ENCODE data around the gene PROM2.

PROM2 gene

DNA sequence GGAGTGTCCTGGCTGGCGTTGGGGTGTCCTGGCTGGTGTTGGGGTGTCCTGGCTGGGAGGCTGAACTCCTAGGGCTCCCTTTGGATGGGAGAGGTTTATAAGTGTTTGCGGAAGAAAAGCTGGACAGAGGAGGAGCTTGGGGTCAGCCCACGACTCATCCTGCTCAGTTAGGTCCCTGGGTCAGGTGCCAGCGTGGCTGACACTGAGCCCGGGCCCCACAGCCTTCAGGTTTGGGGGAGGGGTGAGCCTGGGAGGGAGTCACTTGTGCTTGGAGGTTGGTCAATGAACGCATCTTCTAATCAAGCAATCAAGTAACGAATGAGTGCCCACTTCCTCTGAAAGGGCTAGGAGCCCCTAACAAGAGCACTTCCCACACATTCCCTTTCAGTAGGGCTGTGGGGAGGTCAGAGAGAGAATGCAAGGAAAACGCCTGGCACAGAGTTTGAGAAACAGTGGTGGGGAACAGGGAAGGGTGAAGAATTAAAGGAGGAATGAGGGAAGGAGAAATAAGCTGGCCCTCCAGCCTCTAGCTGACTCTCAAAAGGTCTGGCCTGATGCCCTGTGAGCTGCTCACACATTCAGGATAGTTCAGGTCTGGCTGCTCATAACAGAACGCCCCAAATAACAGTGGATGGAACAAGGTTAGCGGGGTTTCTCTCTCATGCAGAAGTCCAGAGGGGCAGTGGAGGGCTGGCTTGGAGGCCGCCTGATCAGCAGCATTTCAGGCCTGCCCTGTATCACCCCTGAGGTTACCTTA is 23.6 kb downstream of the PROM2 start:
- DNase-seq (ENCODE audit: extremely low read depth, low read depth): no peak
- TF ChIP-seq, protein P1, sequence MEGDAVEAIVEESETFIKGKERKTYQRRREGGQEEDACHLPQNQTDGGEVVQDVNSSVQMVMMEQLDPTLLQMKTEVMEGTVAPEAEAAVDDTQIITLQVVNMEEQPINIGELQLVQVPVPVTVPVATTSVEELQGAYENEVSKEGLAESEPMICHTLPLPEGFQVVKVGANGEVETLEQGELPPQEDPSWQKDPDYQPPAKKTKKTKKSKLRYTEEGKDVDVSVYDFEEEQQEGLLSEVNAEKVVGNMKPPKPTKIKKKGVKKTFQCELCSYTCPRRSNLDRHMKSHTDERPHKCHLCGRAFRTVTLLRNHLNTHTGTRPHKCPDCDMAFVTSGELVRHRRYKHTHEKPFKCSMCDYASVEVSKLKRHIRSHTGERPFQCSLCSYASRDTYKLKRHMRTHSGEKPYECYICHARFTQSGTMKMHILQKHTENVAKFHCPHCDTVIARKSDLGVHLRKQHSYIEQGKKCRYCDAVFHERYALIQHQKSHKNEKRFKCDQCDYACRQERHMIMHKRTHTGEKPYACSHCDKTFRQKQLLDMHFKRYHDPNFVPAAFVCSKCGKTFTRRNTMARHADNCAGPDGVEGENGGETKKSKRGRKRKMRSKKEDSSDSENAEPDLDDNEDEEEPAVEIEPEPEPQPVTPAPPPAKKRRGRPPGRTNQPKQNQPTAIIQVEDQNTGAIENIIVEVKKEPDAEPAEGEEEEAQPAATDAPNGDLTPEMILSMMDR (IDR thresholded peaks at IDR 0.05; ENCODE audit: low read depth, low read length): no peak

DNA sequence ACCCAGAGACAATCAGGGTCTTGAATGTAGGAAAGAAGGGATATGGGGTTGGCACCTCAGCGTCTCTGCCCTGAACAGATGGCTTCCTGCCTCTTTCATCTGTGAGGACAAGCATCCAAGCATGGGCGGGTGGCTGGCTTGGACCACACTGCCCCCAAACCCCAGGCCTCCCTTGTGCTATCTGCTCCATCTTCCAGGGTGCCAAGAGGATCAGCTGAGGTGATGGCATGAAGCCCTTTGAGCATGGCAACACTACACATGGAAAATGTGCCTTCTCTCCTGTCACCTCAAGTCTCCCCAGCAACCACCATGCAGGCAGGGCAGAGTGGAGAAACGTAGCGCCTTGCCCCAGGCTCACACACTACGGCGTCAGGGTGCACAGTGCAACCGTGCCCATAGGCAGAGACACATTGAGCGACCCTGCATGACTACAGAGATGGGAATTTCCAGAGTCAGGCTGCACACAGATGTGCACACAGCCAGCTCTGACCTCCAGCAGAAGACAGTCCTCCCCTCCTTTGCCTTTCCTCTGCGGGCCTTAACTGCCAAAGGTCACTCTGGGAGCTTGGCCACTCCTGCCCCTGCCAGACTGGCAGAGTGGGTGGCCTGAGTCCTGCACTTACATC is 24.4 kb downstream of the PROM2 start:
- TF ChIP-seq, protein P1 (IDR thresholded peaks at IDR 0.05; ENCODE audit: low read depth, low read length): no peak
- DNase-seq (ENCODE audit: extremely low read depth, low read depth): no peak

GRCh38 chr2:95299961-95300360 is 25.7 kb downstream of the PROM2 start:
- DNase-seq (ENCODE audit: extremely low read depth, low read depth): no peak
- TF ChIP-seq, protein P1 (IDR thresholded peaks at IDR 0.05; ENCODE audit: low read depth, low read length): no peak

- TF ChIP-seq, protein P1 (IDR thresholded peaks at IDR 0.05; ENCODE audit: low read depth, low read length): no peak
- no peak for DNase-seq (ENCODE audit: extremely low read depth, low read depth)
Observed at GRCh38 chr2:95300450-95300849, 26.2 kb downstream of the PROM2 start.

GRCh38 chr2:95301186-95301585 is 26.9 kb downstream of the PROM2 start:
- DNase-seq (ENCODE audit: extremely low read depth, low read depth): no peak
- TF ChIP-seq, protein P1 (IDR thresholded peaks at IDR 0.05; ENCODE audit: low read depth, low read length): no peak

DNA sequence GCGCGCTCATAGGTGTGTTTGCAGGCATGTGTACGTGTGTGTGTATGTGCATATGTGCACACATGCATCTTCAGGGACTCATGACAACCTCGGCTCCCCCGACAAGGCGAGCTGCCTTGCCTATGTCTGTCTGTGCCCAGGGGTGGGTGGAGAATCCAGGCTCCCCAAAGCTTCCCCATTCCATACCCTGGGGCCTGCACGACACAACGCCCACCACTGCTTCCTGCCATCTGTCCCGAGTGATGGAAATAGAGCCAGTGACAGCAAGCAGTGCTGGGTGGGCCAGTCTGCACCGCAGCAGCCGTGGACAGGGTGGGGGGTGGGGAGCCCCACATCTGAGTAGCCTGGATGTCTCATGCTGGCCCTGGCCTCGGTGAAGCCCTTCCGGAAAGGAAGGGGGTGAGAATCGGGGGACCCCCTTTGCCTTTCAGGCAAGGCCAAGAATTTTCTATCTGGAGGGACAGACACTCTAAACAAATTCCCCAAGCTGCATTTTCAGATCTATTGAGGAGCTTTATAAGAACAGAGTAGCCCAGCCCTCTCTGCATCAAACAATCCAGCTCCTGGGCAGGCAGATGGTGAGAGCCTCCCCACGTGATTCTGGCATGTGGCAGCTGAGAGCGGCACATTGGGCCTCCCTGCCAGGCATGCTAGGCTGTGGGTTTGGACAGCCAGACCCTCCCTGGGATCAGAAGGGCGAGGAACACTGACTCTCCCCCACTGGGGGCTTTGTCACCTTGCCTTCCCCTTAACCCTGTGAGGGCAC is 27.8 kb downstream of the PROM2 start:
- TF ChIP-seq, protein P1 (IDR thresholded peaks at IDR 0.05; ENCODE audit: low read depth, low read length): no peak

More for the DNA sequence above, 27.8 kb downstream of the PROM2 start:
- DNase-seq (ENCODE audit: extremely low read depth, low read depth): no peak
